ENCODE data around the gene FXYD4. TPM values are rescaled to one million over a fixed set of nuclear protein-coding genes. Genes with fewer than 3 reads are reported as not detected.

Gene FXYD4
- total RNA-seq, 1 donor from 2014 or later = not detected

DNA sequence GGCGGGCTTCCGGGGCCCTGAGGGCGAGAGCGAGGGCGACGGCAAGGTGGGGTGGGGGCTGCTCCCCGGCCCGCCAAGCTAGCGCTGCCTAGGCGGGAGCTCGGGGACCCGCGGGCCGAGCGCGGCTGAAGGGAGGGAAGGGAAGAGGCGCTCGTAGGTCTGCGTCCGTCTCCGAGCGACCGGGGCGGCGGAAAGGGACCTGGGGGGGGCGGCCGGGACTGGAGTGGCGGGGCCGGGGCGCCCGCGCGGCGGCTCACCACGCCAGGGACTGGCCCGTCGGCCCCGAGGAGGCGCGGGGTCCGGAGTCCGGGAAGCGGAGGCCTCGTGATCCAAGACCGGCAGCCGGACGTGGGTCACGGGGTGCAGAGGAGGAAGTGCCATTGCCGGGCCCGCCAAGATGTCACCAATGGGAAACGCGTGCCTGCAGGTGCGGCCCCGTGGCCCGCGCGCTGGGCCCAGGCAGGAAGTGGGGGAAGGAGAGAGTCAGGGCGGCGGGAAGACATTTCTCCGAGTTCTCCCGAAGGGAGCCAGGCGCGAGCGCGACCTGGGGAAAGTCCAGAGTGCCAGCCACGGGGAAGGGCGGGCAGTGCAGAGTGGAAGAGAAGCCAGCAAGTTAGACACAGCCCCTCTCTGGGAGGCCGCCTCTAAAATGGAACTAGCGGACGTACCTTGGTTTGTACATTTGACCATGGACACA is 25.6 kb downstream of the FXYD4 start:
- peak overlapping the region; percentile 100 for H3K27ac ChIP-seq
- TF ChIP-seq POLR2AphosphoS5 (IDR thresholded peaks at IDR 0.05; ENCODE audit: insufficient read depth in 1 of 2, low read depth in 1 of 2) (peak; percentile 71 to 75), POLR2A (IDR thresholded peaks at IDR 0.05) (peak in 1 of 2 donors; percentile 50)
- TF ChIP-seq, protein P1, sequence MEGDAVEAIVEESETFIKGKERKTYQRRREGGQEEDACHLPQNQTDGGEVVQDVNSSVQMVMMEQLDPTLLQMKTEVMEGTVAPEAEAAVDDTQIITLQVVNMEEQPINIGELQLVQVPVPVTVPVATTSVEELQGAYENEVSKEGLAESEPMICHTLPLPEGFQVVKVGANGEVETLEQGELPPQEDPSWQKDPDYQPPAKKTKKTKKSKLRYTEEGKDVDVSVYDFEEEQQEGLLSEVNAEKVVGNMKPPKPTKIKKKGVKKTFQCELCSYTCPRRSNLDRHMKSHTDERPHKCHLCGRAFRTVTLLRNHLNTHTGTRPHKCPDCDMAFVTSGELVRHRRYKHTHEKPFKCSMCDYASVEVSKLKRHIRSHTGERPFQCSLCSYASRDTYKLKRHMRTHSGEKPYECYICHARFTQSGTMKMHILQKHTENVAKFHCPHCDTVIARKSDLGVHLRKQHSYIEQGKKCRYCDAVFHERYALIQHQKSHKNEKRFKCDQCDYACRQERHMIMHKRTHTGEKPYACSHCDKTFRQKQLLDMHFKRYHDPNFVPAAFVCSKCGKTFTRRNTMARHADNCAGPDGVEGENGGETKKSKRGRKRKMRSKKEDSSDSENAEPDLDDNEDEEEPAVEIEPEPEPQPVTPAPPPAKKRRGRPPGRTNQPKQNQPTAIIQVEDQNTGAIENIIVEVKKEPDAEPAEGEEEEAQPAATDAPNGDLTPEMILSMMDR (IDR thresholded peaks at IDR 0.05) = peak in 1 of 3 experiments; percentile 13
- intact Hi-C loops (cut with DNase I) = no loop called here
- H3K36me3 ChIP-seq = peaks cover 0 to 27% of the 10 kb centered on the region in 2 donors
- DNase-seq (ENCODE audit: extremely low spot score in 2 of 2) = peak in 1 of 2 donors; percentile 92
- peak overlapping the region; percentile 67 to 85 for H3K4me3 ChIP-seq
- no peaks in the 10 kb centered on the region for H3K9me3 ChIP-seq
- H3K27me3 ChIP-seq = no peaks in the 10 kb centered on the region
- H3K4me1 ChIP-seq = peaks cover 76% of the 10 kb centered on the region

DNA sequence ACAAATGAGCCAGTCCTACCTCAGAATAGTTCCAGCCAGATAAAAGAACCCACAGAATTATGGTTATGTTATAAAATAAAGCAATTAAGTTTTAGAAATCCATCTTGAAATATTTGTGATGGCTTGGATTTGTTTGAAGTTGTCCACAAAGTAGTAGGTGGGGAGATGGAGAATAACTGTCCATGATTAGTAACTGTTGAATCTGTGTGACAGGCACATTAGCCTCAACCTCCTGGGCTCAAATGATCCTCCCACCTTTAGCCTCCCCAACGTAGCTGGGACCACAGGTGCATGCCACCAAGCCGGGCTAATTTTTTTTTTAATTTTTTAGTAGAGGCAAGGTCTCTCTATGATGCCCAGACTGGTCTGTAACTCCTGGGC is 27.5 kb downstream of the FXYD4 start:
- Histone ChIP-seq H3K36me3 (peaks cover 0 to 8% of the 10 kb centered on the region in 2 donors), H3K4me3 (no peak overlapping the region), H3K27ac (no peak overlapping the region), H3K27me3 (no peaks in the 10 kb centered on the region), H3K9me3 (no peaks in the 10 kb centered on the region), H3K4me1 (peaks cover 86% of the 10 kb centered on the region)
- intact Hi-C loops (cut with DNase I) = no loop called here
- TF ChIP-seq, protein P1 (IDR thresholded peaks at IDR 0.05) = no peak
- DNase-seq (ENCODE audit: extremely low spot score in 2 of 2) = no peak

DNA sequence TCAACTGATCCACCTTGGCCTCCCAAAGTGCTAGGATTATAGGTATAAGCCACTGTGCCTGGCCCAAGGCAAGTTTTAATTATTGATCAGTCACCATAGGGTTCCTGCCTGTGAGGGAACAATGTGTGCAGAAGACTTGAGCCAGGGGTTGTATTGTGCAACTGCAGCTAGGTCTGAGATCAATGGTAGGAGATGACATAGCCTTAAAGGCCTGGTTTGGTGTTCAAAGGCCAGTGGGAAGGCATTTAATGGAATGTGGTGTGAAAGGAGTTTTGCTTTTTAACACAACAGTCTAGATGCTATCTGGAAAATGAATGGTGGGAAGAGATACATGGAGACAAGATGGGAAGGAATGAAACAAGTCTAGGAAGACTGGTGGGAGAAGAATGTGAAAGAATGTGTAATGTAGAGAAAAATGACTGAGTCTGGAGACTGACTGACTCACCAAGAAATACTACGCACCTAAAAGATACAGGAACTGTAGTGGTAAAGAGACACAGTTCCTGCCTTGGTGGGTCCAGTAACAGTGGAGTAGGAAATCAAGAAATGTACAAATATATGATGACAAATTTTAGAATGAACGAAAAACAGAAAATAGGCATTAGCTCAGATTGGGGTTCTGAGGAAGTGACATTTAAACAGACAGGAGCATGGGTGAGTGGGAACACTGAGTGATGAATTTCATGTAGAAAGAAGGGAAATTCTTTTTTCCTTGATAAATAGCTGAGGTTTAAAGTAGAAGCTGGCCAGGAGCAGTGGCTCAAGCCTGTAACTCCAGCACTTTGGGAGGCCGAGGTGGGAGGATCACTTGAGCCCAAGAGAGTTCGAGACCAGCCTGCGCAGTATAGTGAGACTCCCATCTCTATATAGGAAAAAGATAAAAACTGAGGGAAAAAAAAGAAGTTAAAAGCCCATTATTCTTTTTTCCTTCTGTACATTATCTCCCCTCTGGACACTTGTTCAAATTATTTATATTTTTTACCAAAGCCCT is 28.2 kb downstream of the FXYD4 start:
- no peak for DNase-seq (ENCODE audit: extremely low spot score in 2 of 2)
- TF ChIP-seq, protein P1 (IDR thresholded peaks at IDR 0.05) = no peak
- TF ChIP-seq POLR2AphosphoS5 (IDR thresholded peaks at IDR 0.05; ENCODE audit: insufficient read depth in 1 of 2, low read depth in 1 of 2) (no peak), POLR2A (IDR thresholded peaks at IDR 0.05) (no peak)
- H3K4me3 ChIP-seq = no peak overlapping the region
- H3K36me3 ChIP-seq = peaks cover 0 to 1% of the 10 kb centered on the region in 2 donors
- peaks cover 87% of the 10 kb centered on the region for H3K4me1 ChIP-seq
- no peak overlapping the region for H3K27ac ChIP-seq
- intact Hi-C loops (cut with DNase I) = no loop called here
- no peaks in the 10 kb centered on the region for H3K9me3 ChIP-seq
- H3K27me3 ChIP-seq = no peaks in the 10 kb centered on the region

DNA sequence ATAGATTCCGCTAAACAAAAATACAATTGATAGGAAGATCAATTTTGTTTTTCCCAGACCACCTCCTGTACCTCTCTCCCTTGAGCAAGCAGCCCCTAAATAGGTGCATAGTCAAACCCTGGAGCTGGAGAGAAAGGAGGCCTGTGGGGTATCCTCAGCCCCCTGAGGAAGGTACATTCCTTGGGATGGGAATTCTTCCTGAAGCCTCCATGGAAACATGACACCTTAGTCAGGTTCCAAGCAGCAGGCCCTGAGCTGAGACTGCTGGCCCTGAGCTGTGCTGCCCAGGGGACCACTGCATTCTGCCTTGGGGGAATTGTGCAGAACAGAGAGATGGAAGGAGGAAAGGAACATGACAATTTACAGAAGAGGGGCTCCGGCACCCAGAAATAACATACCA is 30.2 kb downstream of the FXYD4 start:
- Histone ChIP-seq H3K27me3 (no peaks in the 10 kb centered on the region), H3K9me3 (no peaks in the 10 kb centered on the region), H3K36me3 (no peaks in the 10 kb centered on the region), H3K27ac (no peak overlapping the region), H3K4me3 (no peak overlapping the region), H3K4me1 (peaks cover 93% of the 10 kb centered on the region)
- intact Hi-C loops (cut with DNase I) = no loop called here
- DNase-seq (ENCODE audit: extremely low spot score in 2 of 2) = no peak
- no peak for TF ChIP-seq POLR2A (IDR thresholded peaks at IDR 0.05)

DNA sequence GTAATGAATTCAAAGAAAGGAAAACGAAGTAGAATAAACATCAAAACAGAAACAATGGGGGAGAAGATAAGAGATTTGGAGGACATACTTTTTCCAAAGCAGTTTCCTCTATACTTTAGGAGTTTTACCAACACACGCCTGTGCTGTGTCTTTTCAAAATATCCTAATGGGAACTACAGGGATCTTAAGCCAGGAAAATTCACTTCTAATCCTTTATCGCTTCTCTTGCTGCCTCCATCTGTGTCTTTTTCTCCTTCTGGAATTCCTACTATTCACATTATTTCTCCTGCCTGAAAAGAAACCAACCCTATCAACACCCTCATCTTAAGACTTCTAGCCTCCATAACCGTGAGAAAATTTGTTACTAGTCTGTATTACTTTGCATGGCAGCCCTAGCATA is 30.7 kb downstream of the FXYD4 start:
- no peaks in the 10 kb centered on the region for H3K27me3 ChIP-seq
- no peaks in the 10 kb centered on the region for H3K36me3 ChIP-seq
- no peak overlapping the region for H3K27ac ChIP-seq
- TF ChIP-seq, protein P1 (IDR thresholded peaks at IDR 0.05) = no peak
- no peak for TF ChIP-seq POLR2AphosphoS5 (IDR thresholded peaks at IDR 0.05; ENCODE audit: insufficient read depth in 1 of 2, low read depth in 1 of 2)
- no peak for TF ChIP-seq POLR2A (IDR thresholded peaks at IDR 0.05)
- no peak for DNase-seq (ENCODE audit: extremely low spot score in 2 of 2)
- peaks cover 94% of the 10 kb centered on the region for H3K4me1 ChIP-seq
- no peaks in the 10 kb centered on the region for H3K9me3 ChIP-seq
- intact Hi-C loops (cut with DNase I) = no loop called here
- H3K4me3 ChIP-seq = no peak overlapping the region
